Renal cortex interstitium (tissue), 11 donors: Measurements from ENCODE around the gene MAN2B2. TPM values are rescaled to one million over a fixed set of nuclear protein-coding genes. Genes with fewer than 3 reads are reported as not detected.

ENCODE experiments used
- DNase-seq, 11 donors: peaks; one replicate each; pipeline ENCODE4 v3.0.0-alpha.2; 2013; ENCODE audit warnings: low read depth in 9 of 11, low spot score in 4 of 11; ENCODE audit errors: extremely low read depth in 1 of 11
- polyA plus RNA-seq, 3 donors: library from polyadenylated mRNA; unstranded; fragments of 120-200 nt; gene quantifications; one replicate each; pipeline ENCODE4 v1.2.1, GENCODE V29; 2013; ENCODE audit not compliant: insufficient read length in 3 of 3

The MAN2B2 gene
- polyA plus RNA-seq, 3 donors, result 14.1 to 18.5 (median 17.8) TPM

GRCh38 chr4:6562931-6563901 is 11.8 kb upstream of the MAN2B2 start:
- no peak for DNase-seq

GRCh38 chr4:6563935-6564645 is 10.9 kb upstream of the MAN2B2 start:
- no peak for DNase-seq

- no peak for DNase-seq
Measured at GRCh38 chr4:6565691-6566390, 9.1 kb upstream of the MAN2B2 start.

GRCh38 chr4:6566391-6567190 is 8.4 kb upstream of the MAN2B2 start:
- DNase-seq, result no peak

GRCh38 chr4:6567218-6567617 is 7.8 kb upstream of the MAN2B2 start:
- no peak for DNase-seq

GRCh38 chr4:6568148-6568547 is 6.8 kb upstream of the MAN2B2 start:
- no peak for DNase-seq

- no peak for DNase-seq
Measured at GRCh38 chr4:6568689-6569332, 6.2 kb upstream of the MAN2B2 start.

- no peak for DNase-seq
Measured at GRCh38 chr4:6571608-6572007, 3.4 kb upstream of the MAN2B2 start.

- no peak for DNase-seq
Measured at GRCh38 chr4:6573551-6573950, 1.4 kb upstream of the MAN2B2 start.

- no peak for DNase-seq
Measured at GRCh38 chr4:6573986-6574746, 823 bp upstream of the MAN2B2 start.

GRCh38 chr4:6575503-6576240 is 683 bp downstream of the MAN2B2 start:
- no peak for DNase-seq

- DNase-seq, result no peak
Measured at GRCh38 chr4:6576512-6576911, 1.5 kb downstream of the MAN2B2 start.

GRCh38 chr4:6576932-6577331 is 1.9 kb downstream of the MAN2B2 start:
- no peak for DNase-seq

- no peak for DNase-seq
Measured at GRCh38 chr4:6577409-6577808, 2.4 kb downstream of the MAN2B2 start.

- DNase-seq, result no peak
Measured at GRCh38 chr4:6578221-6578620, 3.2 kb downstream of the MAN2B2 start.

GRCh38 chr4:6580353-6580752 is 5.4 kb downstream of the MAN2B2 start:
- DNase-seq, result no peak

- no peak for DNase-seq
Measured at GRCh38 chr4:6581566-6582121, 6.7 kb downstream of the MAN2B2 start.
